Measurements from ENCODE around the gene ATXN2. TPM values are rescaled to one million over a fixed set of nuclear protein-coding genes. Genes with fewer than 3 reads are reported as not detected.

The ATXN2 gene
- total and polyA plus RNA-seq, 9 of the 15 experiments (the other 6 are each of a cell fraction or from before 2014, with no cell fraction given) = 16.8 to 67.8 (median 29.3) TPM

- TF ChIP-seq ZNF212 (CRISPR knock-in tag; IDR thresholded peaks at IDR 0.05) = no peak
- peak; percentile 94 for TF ChIP-seq NKRF (IDR thresholded peaks at IDR 0.05; ENCODE audit: borderline replicate concordance)
- no peak for TF ChIP-seq NFE2L1 (tag; IDR thresholded peaks at IDR 0.05; ENCODE audit: borderline replicate concordance, low read depth)
- no peak for TF ChIP-seq CBX2 (IDR thresholded peaks at IDR 0.05; ENCODE audit: insufficient read depth, low read length, poor library complexity, severe bottlenecking)
- peak; percentile 45; the same call in 1 of the 2 replicates for TF ChIP-seq ATF3 (IDR thresholded peaks at IDR 0.05)
- no peak for TF ChIP-seq ATF3 (CRISPR knock-in tag; conservative IDR thresholded peaks at IDR 0.05)
- peak; percentile 66; the same call in 1 of the 2 replicates for TF ChIP-seq SMARCE1 (IDR thresholded peaks at IDR 0.05)
- 0 out of 2 replicates have a peak, but pooled peaks have one; percentile 39 for TF ChIP-seq DPF2 (IDR thresholded peaks at IDR 0.05)
- TF ChIP-seq ZBTB43 (CRISPR knock-in tag; IDR thresholded peaks at IDR 0.05) = no peak
- 0 out of 2 replicates have a peak, but pooled peaks have one; percentile 43 for TF ChIP-seq E2F4 (CRISPR knock-in tag; IDR thresholded peaks at IDR 0.05; ENCODE audit: low read depth)
- TF ChIP-seq TFAM (CRISPR knock-in tag; conservative IDR thresholded peaks at IDR 0.05) = no peak
- TF ChIP-seq GMEB1 (CRISPR knock-in tag; IDR thresholded peaks at IDR 0.05) = peak; percentile 69
- peak; percentile 76 for TF ChIP-seq ZFX (CRISPR knock-in tag; IDR thresholded peaks at IDR 0.05)
- 0 out of 2 replicates have a peak, but pooled peaks have one; percentile 47 for TF ChIP-seq SP1 (CRISPR knock-in tag; IDR thresholded peaks at IDR 0.05)
- peak; percentile 91 for TF ChIP-seq RBBP5 (IDR thresholded peaks at IDR 0.05; ENCODE audit: borderline replicate concordance, insufficient read depth, low read length, poor library complexity, severe bottlenecking)
- peak; percentile 63 for TF ChIP-seq MXI1 (IDR thresholded peaks at IDR 0.05; ENCODE audit: low read depth, low read length)
- TF ChIP-seq MAX (CRISPR knock-in tag; IDR thresholded peaks at IDR 0.05) = peak; percentile 77
- TF ChIP-seq FOXJ2 (tag; IDR thresholded peaks at IDR 0.05) = no peak
Measured at GRCh38 chr12:111599453-111600204, 514 bp upstream of the ATXN2 start (continued).

Measured in K562 (cell line).